ENCODE data around the gene IL22RA2.

Gene IL22RA2

DNA sequence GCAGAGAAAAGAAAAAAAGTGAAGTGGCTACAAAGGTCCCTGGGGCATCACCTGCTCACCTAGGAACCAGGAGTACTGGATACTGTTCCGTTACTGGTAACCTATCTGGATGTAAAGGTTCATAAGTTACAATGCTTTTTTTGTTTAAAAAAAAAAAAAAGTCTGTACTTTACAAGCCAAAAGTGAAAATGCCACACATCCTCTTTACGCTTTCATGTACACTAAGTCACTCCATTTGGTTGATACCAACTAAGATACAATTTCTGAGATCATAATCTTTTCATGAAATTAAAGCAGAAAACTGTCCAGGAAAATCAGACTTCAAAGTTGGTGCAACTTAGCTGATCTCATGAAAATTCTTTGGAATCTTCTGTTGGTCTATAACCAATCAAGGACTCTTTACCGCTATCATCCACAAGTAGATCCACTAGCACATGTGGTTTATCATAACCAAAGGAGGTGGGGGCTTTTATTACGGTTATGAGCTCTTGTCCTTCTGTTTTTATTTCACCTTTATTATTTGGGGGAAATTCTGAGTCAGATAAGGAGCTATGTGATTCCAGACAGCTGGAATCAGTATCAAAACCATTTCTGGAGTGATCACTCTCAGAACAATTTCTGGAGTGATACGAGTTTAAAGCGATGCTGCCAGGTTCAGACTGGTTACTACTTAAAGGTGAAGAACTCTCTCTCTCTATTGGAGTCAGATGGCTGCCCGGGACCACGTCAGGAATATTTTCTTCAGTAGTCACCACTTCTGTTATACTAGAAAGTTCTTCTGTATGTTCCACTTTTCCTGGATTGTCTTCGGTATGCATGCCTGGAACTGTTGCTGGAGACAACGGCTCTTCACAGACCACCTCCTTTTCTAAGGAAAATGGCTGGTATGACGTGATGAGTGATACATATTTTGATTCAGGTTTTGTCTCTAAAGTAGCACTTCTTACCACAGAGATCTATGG is 24.5 kb upstream of the IL22RA2 start:
- no peak for DNase-seq

GRCh38 chr6:137193256-137194070 is 20.0 kb upstream of the IL22RA2 start:
- DNase-seq: no peak

DNA sequence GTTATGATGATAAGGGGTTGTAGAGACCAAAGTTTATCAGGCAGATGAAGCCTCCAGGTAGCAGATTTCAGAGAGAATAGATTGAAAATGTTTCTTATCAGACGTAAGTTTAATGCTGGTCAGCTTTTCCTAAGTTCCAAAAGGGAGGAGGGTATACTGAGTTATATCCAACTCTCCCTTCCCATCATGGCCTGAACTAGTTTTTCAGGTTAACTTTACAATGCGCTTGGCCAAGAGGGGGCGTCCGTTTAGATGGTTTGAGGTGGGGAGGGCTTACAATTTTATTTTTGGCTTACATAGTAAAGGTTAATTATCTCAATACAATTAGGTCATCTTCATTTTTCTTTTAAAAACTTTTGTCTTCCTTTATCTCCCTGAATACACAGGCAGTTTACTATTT is 19.4 kb upstream of the IL22RA2 start:
- DNase-seq: no peak

GRCh38 chr6:137191670-137192069 is 18.2 kb upstream of the IL22RA2 start:
- DNase-seq: no peak

DNA sequence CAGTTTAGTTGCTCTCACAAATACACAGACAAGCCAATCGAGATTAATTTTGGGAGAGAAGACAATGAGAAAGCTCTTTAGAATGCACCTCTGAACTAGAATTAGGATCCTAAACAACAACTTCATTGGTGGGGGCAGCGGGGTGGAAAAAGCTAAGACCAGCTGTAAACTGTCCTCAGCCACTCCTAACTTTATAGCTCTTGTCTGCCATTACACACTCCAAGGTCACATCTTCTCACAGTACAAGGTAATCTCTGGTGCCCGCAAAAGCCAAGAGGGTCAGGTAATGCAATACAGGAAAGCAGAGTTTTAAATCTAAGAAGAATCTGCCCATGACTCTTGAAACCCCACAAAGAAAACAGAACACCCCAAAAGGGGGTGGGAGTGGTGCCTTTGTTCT is 17.8 kb upstream of the IL22RA2 start:
- no peak for DNase-seq

DNA sequence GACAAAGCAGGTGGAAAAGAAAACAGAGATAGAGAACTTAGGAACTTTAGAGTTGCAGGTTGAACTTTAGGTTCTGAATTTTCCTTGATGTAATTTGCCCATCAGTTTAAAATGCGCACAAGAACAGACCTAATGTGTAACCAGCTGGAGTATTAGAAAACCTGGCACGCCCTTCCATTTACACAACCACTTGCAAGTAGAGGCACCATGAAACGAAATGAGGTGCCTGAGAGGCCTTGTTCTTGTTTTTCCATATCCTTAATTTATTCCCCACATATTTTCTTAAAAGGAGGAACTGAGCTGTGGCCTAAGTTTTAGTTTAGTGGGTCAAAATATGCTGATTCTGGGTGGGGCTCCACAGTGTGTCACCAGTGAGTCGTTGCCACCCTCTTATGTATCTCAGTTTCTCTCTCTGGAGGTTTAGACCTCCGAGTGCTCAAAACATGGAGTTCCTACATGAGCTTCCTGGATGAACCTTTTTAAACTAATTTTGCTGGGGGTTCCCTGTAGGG is 17.2 kb upstream of the IL22RA2 start:
- DNase-seq: no peak

DNA sequence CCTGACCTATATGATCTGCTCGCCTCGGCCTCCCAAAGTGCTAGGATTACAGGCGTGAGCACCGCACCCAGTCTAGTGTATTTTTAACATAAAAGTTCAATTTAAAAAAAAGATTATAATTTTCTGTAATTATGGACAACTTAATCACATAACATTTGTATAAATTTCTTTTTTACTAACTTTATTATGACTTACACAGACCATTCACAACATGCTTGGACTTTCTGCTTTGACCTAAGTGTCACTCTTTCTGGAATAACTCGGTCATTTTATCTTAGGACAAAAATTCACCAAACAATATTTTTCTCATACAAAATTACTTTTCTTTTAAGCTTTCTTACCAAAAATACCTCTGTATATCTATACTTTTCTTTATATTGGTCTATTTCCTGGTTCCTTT is 15.4 kb upstream of the IL22RA2 start:
- no peak for DNase-seq

GRCh38 chr6:137185290-137185689 is 11.8 kb upstream of the IL22RA2 start:
- no peak for DNase-seq

DNA sequence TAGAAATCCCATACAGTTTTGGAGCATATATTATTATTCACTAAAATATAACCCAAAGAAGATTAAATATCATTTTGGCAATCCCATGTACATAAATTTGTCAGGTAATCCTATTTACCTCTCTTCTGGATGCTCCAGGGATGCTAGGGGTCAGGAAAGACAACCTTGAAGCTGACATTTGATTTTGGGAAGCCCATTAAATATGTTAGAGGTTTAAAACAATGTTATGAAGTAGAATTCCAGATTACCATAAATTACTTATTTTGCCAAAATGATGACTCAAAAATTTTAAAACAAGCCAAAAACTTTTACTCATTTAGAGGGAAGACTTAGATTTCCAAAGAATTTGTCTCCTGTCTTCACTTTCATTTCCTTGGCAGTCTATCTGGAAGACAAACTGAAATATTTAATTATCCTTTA is 9.2 kb upstream of the IL22RA2 start:
- no peak for DNase-seq

- no peak for DNase-seq
These were observed 8.6 kb upstream of the IL22RA2 start for GRCh38 chr6:137181891-137182653.

- DNase-seq: no peak
These were observed 4.2 kb upstream of the IL22RA2 start for GRCh38 chr6:137177611-137178010.

DNA sequence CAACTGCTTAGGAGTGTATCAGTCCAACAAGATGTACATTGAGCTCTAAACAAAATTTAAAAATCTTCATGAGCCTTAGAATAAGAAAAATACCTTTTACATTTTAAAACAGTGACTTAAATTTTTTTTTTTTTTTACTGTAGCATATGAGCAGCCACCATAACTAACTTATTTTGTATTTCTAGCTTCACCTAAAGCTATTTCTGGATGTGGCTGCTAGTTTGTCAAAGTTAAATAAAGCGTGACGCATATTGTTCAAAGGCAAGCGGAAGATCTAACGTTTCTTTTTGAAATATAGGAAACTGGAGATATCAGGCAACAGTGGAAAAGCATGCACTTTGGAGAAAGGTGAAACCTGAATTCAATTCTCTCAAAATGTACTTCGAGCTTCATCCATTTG is 3.3 kb upstream of the IL22RA2 start:
- DNase-seq: no peak

- DNase-seq: no peak
These were observed 2.4 kb upstream of the IL22RA2 start for GRCh38 chr6:137175868-137176245.

- DNase-seq: no peak
These were observed 1.9 kb upstream of the IL22RA2 start for GRCh38 chr6:137175157-137175867.

DNA sequence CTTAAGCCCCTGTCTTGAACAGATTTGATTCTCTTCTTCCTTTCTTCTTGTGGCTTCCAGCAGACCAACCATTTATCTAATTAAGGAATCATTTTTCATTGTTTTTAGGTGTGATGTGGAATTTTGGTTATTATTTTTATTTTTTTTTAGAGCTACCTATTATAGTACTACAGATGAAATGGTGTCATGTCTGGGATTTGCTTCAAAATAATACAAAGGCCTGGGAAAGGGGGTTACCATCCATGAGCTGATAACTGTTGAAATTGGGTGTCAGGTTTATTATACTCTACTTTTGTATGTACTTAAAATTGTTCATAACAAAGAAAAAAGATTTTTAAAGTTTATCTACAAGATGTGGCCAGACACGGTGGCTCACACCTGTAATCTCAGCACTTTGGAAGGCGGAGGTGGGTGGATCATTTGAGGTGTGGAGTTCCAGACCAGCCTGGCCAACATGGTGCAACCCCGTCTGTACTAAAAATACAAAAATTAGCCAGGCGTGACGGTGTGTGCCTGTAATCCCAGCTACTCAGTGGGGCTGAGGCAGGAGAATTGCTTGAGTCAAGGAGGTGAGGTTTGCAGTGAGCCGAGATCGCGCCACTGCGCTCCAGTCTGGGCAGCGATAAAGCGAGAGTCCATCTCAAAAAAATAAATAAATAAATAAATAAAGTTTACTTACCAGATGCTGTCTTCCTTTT is 561 bp downstream of the IL22RA2 start:
- DNase-seq: no peak

- no peak for DNase-seq
These were observed 1.4 kb downstream of the IL22RA2 start for GRCh38 chr6:137171824-137172733.

- no peak for DNase-seq
These were observed 2.4 kb downstream of the IL22RA2 start for GRCh38 chr6:137171053-137171374.

DNA sequence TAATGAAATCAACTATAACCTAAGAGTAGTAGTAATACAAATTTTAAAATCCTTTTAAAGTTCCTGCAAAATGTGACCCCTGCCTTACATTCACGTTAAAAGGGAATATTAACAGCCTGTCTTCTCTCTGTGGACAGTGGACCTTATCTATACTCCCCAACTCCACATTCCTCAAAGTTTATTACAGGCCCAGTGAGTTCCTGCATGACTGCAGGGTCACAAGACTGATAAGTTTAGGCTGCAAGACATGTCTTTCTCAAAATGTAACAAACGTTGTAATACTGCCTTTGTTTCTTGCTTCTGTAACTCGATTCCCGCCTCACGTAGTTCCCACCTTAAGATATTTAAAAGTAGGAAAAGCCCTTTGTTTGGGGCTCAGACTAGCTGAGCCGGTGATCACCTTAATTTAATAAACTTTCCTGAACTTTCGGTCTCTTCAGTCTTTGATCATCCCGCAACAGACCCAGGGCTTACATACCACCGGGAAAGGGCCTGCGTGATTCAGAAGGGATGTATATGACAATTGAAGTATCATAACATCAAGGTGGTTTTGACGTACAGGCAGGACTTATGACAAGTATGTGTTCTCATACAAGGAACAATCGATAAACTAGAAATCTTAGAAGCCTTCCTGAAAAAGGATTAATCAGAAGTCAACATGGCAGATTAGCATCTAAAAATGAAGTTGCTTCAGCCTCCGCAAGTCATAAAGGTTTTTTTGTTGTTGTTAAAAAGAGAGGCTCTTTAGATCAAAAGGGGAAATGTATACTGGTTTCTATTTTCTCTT is 3.0 kb downstream of the IL22RA2 start:
- DNase-seq: no peak

DNA sequence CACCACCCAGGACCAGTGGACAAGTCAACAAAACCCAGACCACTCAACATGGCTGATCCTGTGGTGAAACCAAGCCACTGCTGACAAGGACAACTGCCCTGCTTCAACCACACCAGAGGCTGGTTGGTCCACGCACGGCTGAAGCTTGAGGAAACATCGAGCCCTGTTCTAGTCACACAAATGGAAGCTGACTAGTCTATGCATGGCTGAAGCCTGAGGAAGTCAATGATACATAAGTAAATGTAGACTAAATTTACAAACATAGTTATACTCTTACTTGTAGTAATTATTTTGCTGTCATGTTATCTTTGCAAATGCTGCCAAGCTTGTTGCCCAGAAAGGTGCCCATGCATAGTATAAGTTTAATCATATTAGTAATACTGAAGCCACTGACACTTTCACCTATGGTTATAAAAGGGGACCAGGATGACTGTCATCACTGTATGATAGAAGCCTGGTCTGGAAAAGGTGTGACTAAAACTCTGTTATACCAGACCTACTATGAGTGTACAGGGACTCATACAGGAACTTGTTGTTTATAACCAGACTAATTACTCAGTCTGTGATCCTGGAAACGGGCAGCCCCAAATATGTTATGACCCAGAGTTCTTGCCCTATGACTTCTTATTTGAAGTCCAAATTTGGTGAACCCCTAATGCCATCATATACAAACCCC is 5.6 kb downstream of the IL22RA2 start:
- no peak for DNase-seq

All from stimulated activated CD4-positive, alpha-beta T cell treated with anti-CD3 and anti-CD28 coated beads, Interleukin-2, amount 100 ng/mL, for 48 hours (primary cell).